Ectodermal cell (in vitro differentiated cells): Measurements from ENCODE around the gene PGM5.

Experiments
- H3K27ac ChIP-seq: 2 replicates; pipeline ENCODE4 v1.7.0; 2013; ENCODE audit warnings: mild to moderate bottlenecking, low read depth, low read length; ENCODE audit not compliant: insufficient read depth, poor library complexity, severe bottlenecking
- H3K27me3 ChIP-seq: 2 replicates; pipeline ENCODE4 v1.7.0; 2013; ENCODE audit warnings: mild to moderate bottlenecking, low read length; ENCODE audit not compliant: insufficient read depth, control insufficient read depth, poor library complexity, severe bottlenecking
- H3K36me3 ChIP-seq: one replicate; pipeline ENCODE4 v1.7.0; 2013; ENCODE audit warnings: low read length; ENCODE audit not compliant: control insufficient read depth, insufficient read depth
- H3K4me1 ChIP-seq: one replicate; pipeline ENCODE4 v1.7.0; 2013; ENCODE audit warnings: low read length; ENCODE audit not compliant: control insufficient read depth, insufficient read depth
- H3K4me3 ChIP-seq: 2 replicates; pipeline ENCODE4 v1.7.0; 2013; ENCODE audit warnings: low read depth, low read length, control low read depth; ENCODE audit not compliant: insufficient read depth
- H3K9me3 ChIP-seq: 2 replicates; pipeline ENCODE4 v1.7.0; 2013; ENCODE audit warnings: mild to moderate bottlenecking, low read length, moderate library complexity; ENCODE audit not compliant: control insufficient read depth
- WGBS, 2 experiments: methylation state at CpG; one replicate each; pipeline ENCODE4 v1.1.7; 2013; ENCODE audit warnings: missing lambda C conversion rate in 2 of 2; 5-methylcytosine and 5-hydroxymethylcytosine counted together

Gene PGM5

GRCh38 chr9:68546596-68547390 is 190.4 kb downstream of the PGM5 start:
- no peaks in the 10 kb centered on the region for H3K9me3 ChIP-seq
- 84 to 86% methylated on average over 6 of the region's 6 CpGs for WGBS, 2 experiments
- no peaks in the 10 kb centered on the region for H3K36me3 ChIP-seq
- H3K4me3 ChIP-seq = no peak overlapping the region
- peaks cover 26% of the 10 kb centered on the region for H3K27me3 ChIP-seq
- no peaks in the 10 kb centered on the region for H3K4me1 ChIP-seq
- H3K27ac ChIP-seq = no peak overlapping the region

DNA sequence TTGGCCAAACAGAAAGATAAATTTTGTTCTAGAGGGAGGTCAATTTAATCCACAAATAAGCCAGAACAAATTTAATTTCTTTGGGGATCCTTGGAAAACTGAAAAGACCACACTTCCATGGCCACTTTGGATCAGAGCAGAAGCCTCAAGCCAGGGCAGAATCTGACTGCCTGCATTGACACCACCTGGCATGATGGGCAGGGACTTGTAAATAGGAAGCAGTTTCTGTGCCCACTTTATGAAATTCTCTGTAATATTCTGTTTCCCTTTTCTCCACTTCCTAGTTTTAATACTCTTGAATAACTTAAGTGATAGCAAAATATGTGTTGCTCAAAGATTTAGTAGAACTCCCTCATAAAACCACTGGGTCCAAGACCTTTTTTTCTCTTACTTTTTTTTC is 191.0 kb downstream of the PGM5 start:
- peaks cover 21% of the 10 kb centered on the region for H3K27me3 ChIP-seq
- no peaks in the 10 kb centered on the region for H3K9me3 ChIP-seq
- H3K27ac ChIP-seq = no peak overlapping the region
- H3K4me1 ChIP-seq = no peaks in the 10 kb centered on the region
- H3K4me3 ChIP-seq = no peak overlapping the region
- H3K36me3 ChIP-seq = no peaks in the 10 kb centered on the region

- Histone ChIP-seq H3K27me3 (peaks cover 15% of the 10 kb centered on the region), H3K4me3 (no peak overlapping the region), H3K9me3 (no peaks in the 10 kb centered on the region), H3K4me1 (no peaks in the 10 kb centered on the region), H3K27ac (no peak overlapping the region), H3K36me3 (no peaks in the 10 kb centered on the region)
- WGBS, 2 experiments = 62 to 66% methylated on average over 3 of the region's 3 CpGs
Measured at GRCh38 chr9:68548241-68548640, 191.8 kb downstream of the PGM5 start.

- 73 to 88% methylated on average over 4 of the region's 4 CpGs for WGBS, 2 experiments
- no peak overlapping the region for H3K27ac ChIP-seq
- no peaks in the 10 kb centered on the region for H3K27me3 ChIP-seq
- no peaks in the 10 kb centered on the region for H3K9me3 ChIP-seq
- H3K36me3 ChIP-seq = no peaks in the 10 kb centered on the region
- peaks cover 17% of the 10 kb centered on the region for H3K4me1 ChIP-seq
- no peak overlapping the region for H3K4me3 ChIP-seq
Measured at GRCh38 chr9:68551191-68551590, 194.8 kb downstream of the PGM5 start.

DNA sequence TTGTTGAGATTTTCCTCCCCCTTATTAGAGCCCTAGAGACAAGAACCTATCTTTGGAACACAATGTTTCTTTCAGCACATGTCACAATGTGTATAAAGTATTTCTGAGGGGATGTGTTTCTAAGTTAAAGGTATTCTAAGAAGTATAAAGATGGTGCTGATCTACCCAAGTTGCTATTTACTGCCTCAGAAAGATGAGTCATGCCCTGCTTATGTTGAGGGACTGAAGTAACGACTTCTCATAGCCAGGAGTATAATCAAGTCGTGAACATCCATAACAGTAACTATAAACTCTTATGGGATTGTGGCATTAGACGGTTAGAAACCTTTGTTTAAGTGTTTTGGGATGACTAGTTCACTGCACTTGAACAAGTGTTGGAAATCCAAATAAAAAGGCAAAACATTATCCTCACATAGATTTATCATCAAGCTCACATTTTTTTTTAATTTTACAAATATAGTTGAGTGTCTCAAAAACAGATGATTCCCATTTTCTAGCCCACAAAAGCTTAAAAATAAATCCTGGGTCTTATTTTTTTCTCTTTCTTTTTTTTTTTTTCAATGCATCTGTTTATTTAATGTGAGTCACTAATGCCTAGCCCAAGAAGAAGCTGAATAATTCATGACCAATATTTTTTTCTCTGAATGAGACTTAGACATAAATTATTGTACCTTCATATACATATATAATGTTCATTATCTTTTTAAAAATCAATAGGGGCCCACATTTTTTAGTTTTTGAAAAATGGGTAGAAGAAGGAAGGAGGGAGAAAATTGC is 196.5 kb downstream of the PGM5 start:
- no peak overlapping the region for H3K4me3 ChIP-seq
- H3K4me1 ChIP-seq = peaks cover 19% of the 10 kb centered on the region
- H3K36me3 ChIP-seq = no peaks in the 10 kb centered on the region
- 60 to 77% methylated on average over 1 to 3 of the region's 3 CpGs for WGBS, 2 experiments
- H3K9me3 ChIP-seq = no peaks in the 10 kb centered on the region
- H3K27me3 ChIP-seq = peaks cover 7% of the 10 kb centered on the region
- H3K27ac ChIP-seq = no peak overlapping the region

DNA sequence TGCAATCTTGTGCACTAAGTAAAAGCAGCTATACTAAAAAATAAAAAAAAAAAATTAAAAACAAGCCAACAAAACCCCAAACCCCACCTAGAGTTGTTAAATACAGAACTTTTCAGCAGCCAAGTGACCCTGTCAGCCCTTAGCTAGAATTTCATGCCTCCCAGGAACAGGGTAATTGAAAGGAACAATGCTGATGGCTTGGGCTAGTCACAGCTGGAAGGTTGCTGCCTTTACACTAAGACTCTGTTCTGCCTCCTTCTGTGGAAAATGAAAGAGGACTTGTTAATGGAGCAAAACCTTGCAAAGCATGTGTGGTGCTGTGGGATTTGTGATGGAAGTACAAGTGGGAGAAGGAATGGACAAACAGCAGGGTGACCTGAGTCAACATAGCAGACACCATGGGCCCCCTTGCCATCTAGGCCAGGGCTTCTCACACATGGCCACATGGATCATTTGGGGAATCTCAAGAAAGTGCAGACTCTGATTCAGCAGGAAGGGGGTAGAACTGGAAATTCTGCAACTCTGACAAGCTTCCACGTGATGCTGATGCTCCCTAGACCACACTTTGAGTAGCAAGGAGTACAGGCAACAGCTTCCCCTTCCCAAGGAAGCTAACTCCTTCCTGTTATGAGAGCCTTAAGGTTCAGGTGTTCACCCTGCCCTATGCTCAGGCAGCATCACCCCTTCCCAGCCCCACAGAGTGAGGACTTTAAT is 199.2 kb downstream of the PGM5 start:
- Histone ChIP-seq H3K4me1 (peaks cover 20% of the 10 kb centered on the region), H3K27me3 (peaks cover 10% of the 10 kb centered on the region), H3K27ac (no peak overlapping the region), H3K36me3 (no peaks in the 10 kb centered on the region), H3K9me3 (no peaks in the 10 kb centered on the region), H3K4me3 (no peak overlapping the region)
- WGBS, 2 experiments = 40 to 44% methylated on average over 1 of the region's 1 CpG

- no peaks in the 10 kb centered on the region for H3K36me3 ChIP-seq
- no peak overlapping the region for H3K4me3 ChIP-seq
- H3K27me3 ChIP-seq = peaks cover 10% of the 10 kb centered on the region
- 92 to 93% methylated on average over 5 of the region's 5 CpGs for WGBS, 2 experiments
- no peaks in the 10 kb centered on the region for H3K9me3 ChIP-seq
- H3K4me1 ChIP-seq = peaks cover 24% of the 10 kb centered on the region
- no peak overlapping the region for H3K27ac ChIP-seq
Measured at GRCh38 chr9:68558545-68558944, 202.1 kb downstream of the PGM5 start.

DNA sequence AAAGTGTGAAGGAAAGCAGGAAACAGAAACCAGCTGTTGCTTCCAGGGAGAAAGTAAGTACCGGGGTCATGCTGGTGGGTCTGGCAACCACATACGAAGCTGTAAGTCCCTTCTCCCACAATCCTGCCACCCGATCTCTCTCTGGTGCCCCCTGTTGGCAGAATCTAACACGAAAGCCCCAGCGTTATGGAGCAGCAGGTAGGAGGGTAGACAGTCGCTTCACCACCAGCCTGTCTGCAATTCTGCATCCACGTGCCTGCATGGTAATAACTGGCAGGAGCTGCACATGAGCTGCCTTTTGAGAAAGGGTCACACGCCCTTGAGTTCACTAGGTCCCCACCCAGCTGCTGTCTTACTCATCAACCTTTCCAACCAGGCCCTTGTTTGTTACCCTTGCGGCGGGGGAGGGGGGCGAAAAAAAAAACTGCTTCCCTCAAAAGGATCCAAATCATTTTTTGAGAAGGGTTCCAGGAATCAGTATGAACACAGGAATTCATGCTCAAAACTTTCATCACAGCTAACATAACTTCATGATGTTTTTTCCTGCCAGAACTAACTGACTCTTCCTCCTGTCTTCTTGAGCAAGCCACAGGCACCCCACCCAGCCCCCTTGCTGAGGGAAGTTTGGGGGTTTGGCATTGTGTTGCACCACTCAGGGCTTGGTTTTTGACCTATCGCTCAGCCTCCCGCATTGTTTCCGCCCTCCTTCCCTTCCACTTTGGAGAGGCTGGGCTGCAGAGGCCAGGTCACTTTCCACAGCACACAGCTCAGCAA is 203.8 kb downstream of the PGM5 start:
- H3K9me3 ChIP-seq = no peaks in the 10 kb centered on the region
- peaks cover 10% of the 10 kb centered on the region for H3K27me3 ChIP-seq
- H3K4me1 ChIP-seq = peaks cover 14% of the 10 kb centered on the region
- WGBS, 2 experiments = 51 to 55% methylated on average over 14 of the region's 14 CpGs
- no peak overlapping the region for H3K4me3 ChIP-seq
- H3K27ac ChIP-seq = no peak overlapping the region
- H3K36me3 ChIP-seq = no peaks in the 10 kb centered on the region

GRCh38 chr9:68562461-68562860 is 206.1 kb downstream of the PGM5 start:
- no peaks in the 10 kb centered on the region for H3K9me3 ChIP-seq
- 42% methylated on average over 2 of the region's 2 CpGs for WGBS, 2 experiments
- H3K4me3 ChIP-seq = no peak overlapping the region
- H3K36me3 ChIP-seq = no peaks in the 10 kb centered on the region
- H3K27me3 ChIP-seq = peaks cover 10% of the 10 kb centered on the region
- peaks cover 5% of the 10 kb centered on the region for H3K4me1 ChIP-seq
- H3K27ac ChIP-seq = no peak overlapping the region
